Measurements from ENCODE around the gene CSPG4.
"Not testable (repeated sequence)": the region's sequence is repeated elsewhere in the genome, so short reads cannot be mapped to it uniquely, and the experiment has no call there.

Gene CSPG4, protein sequence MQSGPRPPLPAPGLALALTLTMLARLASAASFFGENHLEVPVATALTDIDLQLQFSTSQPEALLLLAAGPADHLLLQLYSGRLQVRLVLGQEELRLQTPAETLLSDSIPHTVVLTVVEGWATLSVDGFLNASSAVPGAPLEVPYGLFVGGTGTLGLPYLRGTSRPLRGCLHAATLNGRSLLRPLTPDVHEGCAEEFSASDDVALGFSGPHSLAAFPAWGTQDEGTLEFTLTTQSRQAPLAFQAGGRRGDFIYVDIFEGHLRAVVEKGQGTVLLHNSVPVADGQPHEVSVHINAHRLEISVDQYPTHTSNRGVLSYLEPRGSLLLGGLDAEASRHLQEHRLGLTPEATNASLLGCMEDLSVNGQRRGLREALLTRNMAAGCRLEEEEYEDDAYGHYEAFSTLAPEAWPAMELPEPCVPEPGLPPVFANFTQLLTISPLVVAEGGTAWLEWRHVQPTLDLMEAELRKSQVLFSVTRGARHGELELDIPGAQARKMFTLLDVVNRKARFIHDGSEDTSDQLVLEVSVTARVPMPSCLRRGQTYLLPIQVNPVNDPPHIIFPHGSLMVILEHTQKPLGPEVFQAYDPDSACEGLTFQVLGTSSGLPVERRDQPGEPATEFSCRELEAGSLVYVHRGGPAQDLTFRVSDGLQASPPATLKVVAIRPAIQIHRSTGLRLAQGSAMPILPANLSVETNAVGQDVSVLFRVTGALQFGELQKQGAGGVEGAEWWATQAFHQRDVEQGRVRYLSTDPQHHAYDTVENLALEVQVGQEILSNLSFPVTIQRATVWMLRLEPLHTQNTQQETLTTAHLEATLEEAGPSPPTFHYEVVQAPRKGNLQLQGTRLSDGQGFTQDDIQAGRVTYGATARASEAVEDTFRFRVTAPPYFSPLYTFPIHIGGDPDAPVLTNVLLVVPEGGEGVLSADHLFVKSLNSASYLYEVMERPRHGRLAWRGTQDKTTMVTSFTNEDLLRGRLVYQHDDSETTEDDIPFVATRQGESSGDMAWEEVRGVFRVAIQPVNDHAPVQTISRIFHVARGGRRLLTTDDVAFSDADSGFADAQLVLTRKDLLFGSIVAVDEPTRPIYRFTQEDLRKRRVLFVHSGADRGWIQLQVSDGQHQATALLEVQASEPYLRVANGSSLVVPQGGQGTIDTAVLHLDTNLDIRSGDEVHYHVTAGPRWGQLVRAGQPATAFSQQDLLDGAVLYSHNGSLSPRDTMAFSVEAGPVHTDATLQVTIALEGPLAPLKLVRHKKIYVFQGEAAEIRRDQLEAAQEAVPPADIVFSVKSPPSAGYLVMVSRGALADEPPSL (N-terminal part only)

DNA sequence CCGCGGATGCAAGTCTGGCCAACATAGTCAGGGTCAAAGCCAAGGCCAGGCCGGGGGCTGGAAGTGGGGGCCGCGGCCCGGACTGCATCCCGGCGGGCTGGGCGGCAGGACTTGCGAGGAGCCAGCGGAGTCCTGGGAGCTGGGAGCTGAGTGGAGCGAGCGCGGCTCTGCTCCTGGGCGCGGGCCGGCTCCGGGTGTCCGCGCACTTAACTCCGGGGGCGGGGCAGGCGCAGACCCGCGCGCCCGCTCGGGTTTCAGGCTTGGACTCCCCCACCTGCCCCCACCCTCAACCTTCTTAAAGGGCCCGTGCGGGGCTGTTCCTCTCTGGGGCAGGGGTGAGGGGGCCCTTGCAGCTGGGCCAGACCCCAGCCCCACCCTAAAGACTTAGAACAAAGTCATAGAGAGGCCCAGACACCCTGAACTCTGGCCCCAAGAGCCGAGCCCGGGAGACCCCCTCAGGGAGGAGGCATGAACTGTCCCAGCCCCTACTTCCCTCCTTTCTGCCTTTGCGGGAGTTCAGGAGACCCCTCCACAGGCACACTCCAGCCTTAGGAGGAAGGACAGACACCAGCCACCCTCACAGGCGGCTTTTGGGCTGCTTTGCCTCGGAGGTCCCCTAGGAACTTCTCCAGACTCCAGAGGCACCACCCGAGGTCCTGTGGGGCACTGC, at the start of gene CSPG4:
TSS of gene CSPG4 (minus strand) at position 181 of the 670 bp plus-strand sequence. CDS start at position 88, 93 bp downstream.
- DNase-seq (ENCODE audit: low read depth, low spot score), result peak; percentile 87

DNA sequence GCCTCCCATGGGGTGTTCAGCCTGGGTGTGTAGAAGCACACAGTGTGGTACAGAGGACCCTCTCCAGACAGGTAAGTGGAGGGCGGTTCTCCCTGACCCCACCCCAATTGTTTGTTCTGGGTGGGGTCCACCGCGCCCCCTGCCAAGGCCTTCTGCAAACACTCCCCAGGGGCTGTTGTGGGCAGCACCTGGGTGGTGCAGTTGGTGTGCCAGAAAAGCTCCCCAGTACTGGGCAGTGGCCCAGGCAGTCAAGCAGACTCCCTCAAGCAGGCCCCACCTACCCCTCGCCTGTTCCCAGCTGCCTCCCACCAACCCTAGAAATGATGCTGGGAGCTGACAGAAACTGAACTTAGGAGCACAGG, 49.7 kb upstream of the CSPG4 start:
- DNase-seq (ENCODE audit: low read depth, low spot score), result not testable (repeated sequence)

DNA sequence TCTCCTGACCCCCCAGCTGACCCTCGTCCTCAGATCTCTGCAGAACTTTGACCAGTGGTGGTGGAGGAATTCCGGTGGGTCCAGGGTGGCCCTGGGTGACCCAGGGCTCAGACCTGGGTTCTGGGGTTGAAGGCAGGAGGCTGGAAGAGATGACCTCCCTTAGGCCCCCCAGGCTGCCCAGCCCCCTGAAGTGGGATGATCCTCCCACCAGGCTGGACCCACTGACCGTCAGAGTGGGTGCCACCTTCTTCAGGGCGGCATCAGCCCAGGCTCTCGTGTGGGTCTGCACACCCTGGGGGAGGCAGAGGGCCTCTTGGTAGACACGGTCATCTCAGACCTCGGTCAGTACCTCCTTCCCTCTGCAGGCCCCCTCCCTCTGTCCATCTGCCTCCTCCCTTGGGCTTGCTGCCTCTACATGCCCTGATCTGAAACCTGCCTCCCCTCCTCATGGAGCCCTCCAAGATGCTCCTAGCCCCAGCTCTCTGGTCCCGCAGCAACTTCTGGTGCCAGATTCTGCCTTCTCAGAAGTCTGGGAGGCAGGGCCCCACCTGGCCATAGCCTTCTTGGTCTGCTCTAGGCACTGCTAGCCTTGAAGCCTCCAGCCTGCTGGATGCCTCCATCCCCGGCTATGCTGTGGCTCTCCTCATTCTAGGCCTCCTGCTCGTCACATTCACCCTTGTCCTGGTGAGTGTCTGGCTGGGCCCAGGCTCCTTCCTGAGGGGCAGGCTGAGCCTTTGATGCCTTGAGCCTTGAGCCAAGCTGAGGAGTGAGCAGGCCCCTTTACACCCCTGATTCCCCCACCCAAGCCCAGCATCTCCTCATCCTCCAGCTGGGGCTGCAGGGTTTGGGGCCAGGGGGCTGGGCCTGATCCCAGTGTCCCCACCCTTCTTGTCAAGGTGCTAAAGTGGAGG, 49.1 kb upstream of the CSPG4 start:
- DNase-seq (ENCODE audit: low read depth, low spot score), result no peak

GRCh38 chr15:75760704-75761435, 48.2 kb upstream of the CSPG4 start:
- DNase-seq (ENCODE audit: low read depth, low spot score), result no peak

DNA sequence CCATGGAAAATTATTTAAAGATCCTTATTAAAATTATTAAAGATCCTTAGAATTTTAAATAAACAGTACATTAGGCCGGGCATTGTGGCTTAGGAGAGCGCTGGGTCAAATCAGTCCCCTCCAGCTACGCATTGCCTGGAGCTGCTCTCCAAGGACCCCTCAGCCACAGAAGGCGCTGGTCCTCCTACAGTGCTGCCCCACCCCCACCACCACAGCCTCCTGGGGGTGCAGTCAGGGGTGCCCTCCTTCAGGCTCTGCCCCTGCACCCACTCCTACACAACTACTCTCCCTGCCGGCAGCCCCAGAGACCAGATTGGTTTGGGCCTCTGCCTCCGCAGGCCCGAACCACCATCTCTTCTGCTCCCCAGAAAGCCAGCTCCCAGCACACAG, 47.5 kb upstream of the CSPG4 start:
- DNase-seq (ENCODE audit: low read depth, low spot score), result not testable (repeated sequence)

- DNase-seq (ENCODE audit: low read depth, low spot score), result no peak
These were observed 46.9 kb upstream of the CSPG4 start for GRCh38 chr15:75759416-75760130.

DNA sequence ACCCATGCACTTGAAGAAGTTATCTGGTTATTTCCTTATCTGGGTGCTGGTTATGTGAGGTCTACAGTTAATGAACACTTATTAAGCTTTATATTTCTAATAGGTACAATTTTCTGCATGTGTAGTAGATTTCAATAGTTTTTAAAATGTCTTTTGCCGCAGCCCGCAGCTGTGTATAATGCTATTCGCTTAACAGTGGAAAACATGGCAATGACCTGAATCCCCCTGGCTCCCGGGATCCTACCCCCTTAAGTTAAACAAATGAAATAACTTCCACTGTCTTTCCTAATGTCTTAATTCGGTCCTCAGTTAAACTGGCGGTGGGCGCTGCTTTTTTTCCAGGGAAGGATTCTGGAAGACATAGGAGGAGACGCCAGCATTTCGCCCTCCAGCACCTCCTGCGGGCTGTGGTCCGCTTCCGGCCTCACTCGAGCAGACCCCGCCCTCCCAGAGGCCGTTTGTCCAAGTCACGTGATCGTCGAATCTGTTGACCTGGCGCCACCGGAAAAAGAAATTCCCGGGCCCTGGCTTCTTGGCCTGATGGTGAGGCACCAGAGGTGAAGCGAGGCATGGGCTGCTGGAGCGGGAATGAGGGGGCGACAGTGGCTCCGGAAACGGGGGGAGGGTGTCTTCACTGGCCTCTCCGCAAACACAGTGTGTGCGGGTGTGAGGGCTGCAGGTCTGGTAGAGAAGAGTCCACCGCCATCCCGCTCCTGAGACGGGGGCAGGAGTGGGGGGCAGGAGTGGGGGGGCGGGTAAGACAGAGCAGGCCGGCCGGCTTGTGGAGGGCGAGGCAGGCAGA, 45.6 kb upstream of the CSPG4 start:
- DNase-seq (ENCODE audit: low read depth, low spot score), result peak; percentile 92

DNA sequence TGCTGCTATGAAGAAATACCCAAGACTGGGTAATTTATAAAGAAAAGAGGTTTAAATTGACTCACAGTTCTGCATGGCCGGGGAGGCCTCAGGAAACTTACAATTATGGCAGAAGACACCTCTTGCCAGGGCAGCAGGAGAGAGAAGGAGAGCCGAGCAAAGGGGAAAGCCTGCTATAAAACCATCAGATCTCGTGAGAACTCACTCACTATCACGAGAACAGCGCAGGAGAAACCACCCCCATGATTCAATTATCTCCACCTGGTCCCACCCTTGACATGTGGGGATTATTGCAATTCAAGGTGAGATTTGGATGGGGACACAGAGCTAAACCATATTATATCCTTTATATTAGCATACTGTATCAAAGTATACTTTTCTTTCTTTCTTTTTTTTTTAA, 42.2 kb upstream of the CSPG4 start:
- DNase-seq (ENCODE audit: low read depth, low spot score), result not testable (repeated sequence)

DNA sequence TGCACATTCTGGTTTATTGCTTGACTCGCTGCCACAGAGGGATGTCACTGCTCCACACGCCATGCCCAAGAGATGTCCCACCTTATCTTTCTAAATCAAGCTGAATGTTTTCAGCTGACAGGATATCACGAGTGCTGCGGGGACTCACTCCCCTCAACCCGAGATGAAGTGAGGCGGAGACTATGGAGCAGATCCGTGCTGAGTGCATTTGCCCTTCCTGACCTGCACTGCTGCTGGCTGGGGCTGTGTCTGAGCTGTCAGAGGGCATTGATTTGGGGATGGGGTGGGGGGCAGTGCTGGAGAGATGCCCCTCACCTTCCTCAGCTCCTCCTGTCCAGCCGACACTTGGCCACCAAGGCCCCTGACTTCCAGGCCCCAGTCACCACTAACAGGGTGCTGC, 40.5 kb upstream of the CSPG4 start:
- no peak for DNase-seq (ENCODE audit: low read depth, low spot score)

- DNase-seq (ENCODE audit: low read depth, low spot score), result no peak
These were observed 39.2 kb upstream of the CSPG4 start for GRCh38 chr15:75751891-75752290.

DNA sequence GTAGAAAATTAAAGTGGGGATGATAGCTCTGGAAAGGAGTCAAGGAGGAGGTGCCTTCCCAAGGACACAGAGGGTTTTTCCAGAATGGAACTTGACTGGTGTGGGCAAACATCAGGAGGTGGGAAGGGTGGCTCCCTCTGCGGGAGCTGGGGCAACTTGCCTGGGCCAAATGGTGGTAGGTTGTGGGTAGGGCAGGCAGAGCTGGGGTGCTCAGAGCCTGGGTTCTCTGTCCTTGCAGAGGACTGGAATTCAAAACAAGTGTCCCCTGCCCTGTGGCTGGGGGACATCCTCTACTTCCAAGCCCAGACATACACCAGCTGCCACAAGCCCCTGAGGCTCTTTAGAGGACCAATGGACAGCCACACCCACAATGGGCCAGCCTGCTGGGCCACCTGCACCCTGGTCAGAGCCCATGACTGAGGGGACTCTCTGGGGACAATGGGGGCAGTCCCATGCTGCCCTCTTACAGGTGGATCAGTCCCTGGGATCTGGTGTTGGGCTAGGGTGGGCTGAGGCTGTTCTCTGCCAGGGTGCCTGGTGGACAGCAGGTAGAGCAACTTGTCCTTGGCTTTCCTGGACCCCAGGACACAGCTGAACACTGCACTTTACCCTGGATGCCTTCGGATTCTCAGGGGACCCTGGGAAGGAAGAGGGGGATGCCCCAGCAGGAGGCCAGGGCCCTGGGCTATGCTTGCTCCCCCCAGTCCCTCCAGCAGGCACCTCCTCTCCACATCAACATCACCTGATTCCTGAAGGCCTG, 38.6 kb upstream of the CSPG4 start:
- DNase-seq (ENCODE audit: low read depth, low spot score), result no peak

- DNase-seq (ENCODE audit: low read depth, low spot score), result no peak
These were observed 37.8 kb upstream of the CSPG4 start for GRCh38 chr15:75750261-75751050.

DNA sequence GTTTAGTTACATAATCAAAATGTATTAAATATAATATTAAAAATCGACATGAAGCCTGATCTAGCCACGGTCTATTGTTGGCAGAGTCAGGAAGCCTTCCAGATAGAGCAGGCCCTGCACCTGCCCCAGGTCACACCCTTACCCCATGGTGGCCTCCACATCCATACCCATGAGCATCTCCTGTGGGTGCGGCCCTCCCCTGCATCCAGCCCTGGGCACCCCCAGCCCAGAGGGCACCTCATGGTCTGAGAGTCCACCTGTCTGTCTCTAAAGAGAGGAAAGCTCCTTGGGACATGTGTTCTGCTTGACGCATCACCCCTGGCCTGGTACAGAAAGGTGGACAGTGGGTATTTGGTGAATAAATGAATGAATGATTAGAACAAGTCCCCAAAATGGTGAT, 37.2 kb upstream of the CSPG4 start:
- no peak for DNase-seq (ENCODE audit: low read depth, low spot score)

GRCh38 chr15:75748882-75749281, 36.2 kb upstream of the CSPG4 start:
- not testable (repeated sequence) for DNase-seq (ENCODE audit: low read depth, low spot score)

- not testable (repeated sequence) for DNase-seq (ENCODE audit: low read depth, low spot score)
These were observed 34.5 kb upstream of the CSPG4 start for GRCh38 chr15:75747121-75747520.

- no peak for DNase-seq (ENCODE audit: low read depth, low spot score)
These were observed 32.7 kb upstream of the CSPG4 start for GRCh38 chr15:75745305-75745704.

Data from astrocyte of the hippocampus (primary cell).